SU-DHL-6 (cell line): ENCODE data around the gene DENND5B.

Experiments
- H2AFZ ChIP-seq: fragments of 200-600 bp; sonication (generic); 2 replicates; pipeline ENCODE4 v1.6.1; 2014; ENCODE audit warnings: low read depth, mild to moderate bottlenecking, moderate library complexity, mixed read lengths, antibody characterized with exemption, low read length; ENCODE audit not compliant: severe bottlenecking
- H3F3A ChIP-seq: fragments of 200-600 bp; shearing (Covaris generic); 2 replicates; pipeline ENCODE4 v1.6.0; 2016; ENCODE audit warnings: antibody characterized with exemption, mild to moderate bottlenecking; ENCODE audit not compliant: insufficient read depth
- H3K27ac ChIP-seq: fragments of 200-600 bp; sonication (generic); 2 replicates; pipeline ENCODE4 v1.5.1; 2016; ENCODE audit warnings: low read depth, mild to moderate bottlenecking, low read length, moderate library complexity, mixed read lengths
- H3K27me3 ChIP-seq: fragments of 200-600 bp; sonication (generic), shearing (Covaris generic); 2 replicates; pipeline ENCODE4 v1.6.0; 2014; ENCODE audit warnings: mild to moderate bottlenecking, low read length
- H3K36me3 ChIP-seq: fragments of 200-600 bp; sonication (generic); 2 replicates; pipeline ENCODE4 v1.6.1; 2014; ENCODE audit warnings: mild to moderate bottlenecking, low read length, mixed read lengths
- H3K4me2 ChIP-seq: fragments of 300-600, 200-600 bp; shearing (Covaris generic), sonication (generic); 2 replicates; pipeline ENCODE4 v1.6.0; 2014; ENCODE audit warnings: low read length, low read depth, mild to moderate bottlenecking; ENCODE audit not compliant: poor library complexity, severe bottlenecking
- H3K4me3 ChIP-seq: fragments of 200-600 bp; sonication (generic); 2 replicates; pipeline ENCODE4 v1.5.1; 2014; ENCODE audit warnings: antibody characterized with exemption, low read length, mild to moderate bottlenecking, mixed read lengths; ENCODE audit not compliant: insufficient read depth, poor library complexity, severe bottlenecking
- H3K79me2 ChIP-seq: fragments of 200-600 bp; sonication (generic); 2 replicates; pipeline ENCODE4 v1.6.1; 2014; ENCODE audit warnings: mild to moderate bottlenecking, low read length, moderate library complexity; ENCODE audit not compliant: insufficient read depth
- H3K9ac ChIP-seq: fragments of 200-600 bp; sonication (generic); 2 replicates; pipeline ENCODE4 v1.7.0; 2014; ENCODE audit warnings: mild to moderate bottlenecking, low read length
- H3K9me2 ChIP-seq: fragments of 200-600 bp; sonication (generic); replicated peaks from 2 replicates; pipeline ENCODE4 v1.6.1; 2014; ENCODE audit warnings: low read length; ENCODE audit not compliant: insufficient read depth
- H3K9me3 ChIP-seq: fragments of 200-600 bp; sonication (generic); 2 replicates; pipeline ENCODE4 v1.6.1; 2014; ENCODE audit warnings: low read length, mixed read lengths; ENCODE audit not compliant: insufficient read depth
- H4K20me1 ChIP-seq: fragments of 200-600 bp; sonication (generic); 2 replicates; pipeline ENCODE4 v1.6.1; 2014; ENCODE audit warnings: low read depth, mild to moderate bottlenecking, antibody characterized with exemption, low read length, moderate library complexity, mixed read lengths
- CTCF ChIP-seq: fragments of 200-600 bp; sonication (generic); IDR thresholded peaks from one replicate; pipeline ENCODE4 v1.5.1; 2017; ENCODE audit warnings: antibody characterized with exemption, mild to moderate bottlenecking, low read length, moderate library complexity; ENCODE audit not compliant: insufficient read depth, poor library complexity, severe bottlenecking
- EZH2phosphoT487 ChIP-seq: fragments of 200-600 bp; sonication (generic), shearing (Covaris generic); conservative IDR thresholded peaks from 2 replicates; pipeline ENCODE4 v1.6.1; 2018; ENCODE audit warnings: mild to moderate bottlenecking, antibody characterized with exemption, low read length, moderate library complexity, mixed read lengths

Gene DENND5B

GRCh38 chr12:31440134-31440533 is 150.8 kb downstream of the DENND5B start:
- Histone ChIP-seq H4K20me1 (no peaks in the 10 kb centered on the region), H3K27me3 (no peaks in the 10 kb centered on the region), H3K9me3 (no peaks in the 10 kb centered on the region), H3K79me2 (no peaks in the 10 kb centered on the region), H2AFZ (no peak overlapping the region), H3K27ac (no peak overlapping the region), H3F3A (no peaks in the 10 kb centered on the region), H3K9me2 (no peaks in the 10 kb centered on the region), H3K4me3 (no peak overlapping the region), H3K9ac (no peak overlapping the region), H3K36me3 (0 out of 2 replicates have a peak, but pooled peaks cover 4% of the 10 kb centered on the region), H3K4me2 (no peak overlapping the region)
- TF ChIP-seq CTCF, result no peak
- TF ChIP-seq EZH2phosphoT487, result no peak

GRCh38 chr12:31431721-31432240 is 159.2 kb downstream of the DENND5B start:
- Histone ChIP-seq H3K79me2 (no peaks in the 10 kb centered on the region), H3K4me2 (no peak overlapping the region), H2AFZ (no peak overlapping the region), H3K4me3 (no peak overlapping the region), H3K27ac (no peak overlapping the region), H3K27me3 (no peaks in the 10 kb centered on the region), H4K20me1 (no peaks in the 10 kb centered on the region), H3K9ac (no peak overlapping the region), H3F3A (no peaks in the 10 kb centered on the region), H3K36me3 (no peaks in the 10 kb centered on the region), H3K9me2 (no peaks in the 10 kb centered on the region), H3K9me3 (no peaks in the 10 kb centered on the region)
- no peak for TF ChIP-seq EZH2phosphoT487

- H3K36me3 ChIP-seq, result 0 out of 2 replicates have a peak, but pooled peaks cover 6% of the 10 kb centered on the region
- no peak overlapping the region for H3K4me3 ChIP-seq
- no peak overlapping the region for H2AFZ ChIP-seq
- no peaks in the 10 kb centered on the region for H3K79me2 ChIP-seq
- no peak for TF ChIP-seq CTCF
- H4K20me1 ChIP-seq, result no peaks in the 10 kb centered on the region
- H3K4me2 ChIP-seq, result no peak overlapping the region
- no peaks in the 10 kb centered on the region for H3F3A ChIP-seq
- no peaks in the 10 kb centered on the region for H3K9me3 ChIP-seq
- no peaks in the 10 kb centered on the region for H3K9me2 ChIP-seq
- H3K27ac ChIP-seq, result no peak overlapping the region
- H3K9ac ChIP-seq, result no peak overlapping the region
- H3K27me3 ChIP-seq, result no peaks in the 10 kb centered on the region
These were observed 167.5 kb downstream of the DENND5B start for GRCh38 chr12:31423405-31423804.

GRCh38 chr12:31412292-31412801 is 178.6 kb downstream of the DENND5B start:
- Histone ChIP-seq H3K9ac (no peak overlapping the region), H3K27ac (no peak overlapping the region), H3K4me2 (no peak overlapping the region), H3K9me2 (no peaks in the 10 kb centered on the region), H3K36me3 (peaks cover 2% of the 10 kb centered on the region; the same call in 1 of the 2 replicates), H3K9me3 (no peaks in the 10 kb centered on the region), H3F3A (no peaks in the 10 kb centered on the region; the same call in 1 of the 2 replicates), H3K27me3 (no peaks in the 10 kb centered on the region), H2AFZ (no peak overlapping the region), H3K4me3 (no peak overlapping the region), H3K79me2 (no peaks in the 10 kb centered on the region), H4K20me1 (no peaks in the 10 kb centered on the region)
- TF ChIP-seq CTCF (no peak), EZH2phosphoT487 (no peak)
